Panc1 (cell line): ENCODE results near the gene RNF8. TPM values are rescaled to one million over a fixed set of nuclear protein-coding genes. Genes with fewer than 3 reads are reported as not detected.

Experiments
- ATAC-seq: fragments of 200-7000 bp; cut with Tn5 transposase; 2 replicates; pipeline ENCODE4 v1.9.1; 2020; ENCODE audit warnings: mild to moderate bottlenecking, moderate library complexity
- BruUV-seq: library from RNA; stranded (reverse); fragments of 400-500 nt; replicated peaks from 2 replicates; lab custom pipeline; 2021; lab: Mats Ljungman, UMichigan
- CTCF ChIA-PET: fragments of 300-600 bp; sonication (Branson Sonifier 250); formaldehyde crosslinking; loops from one replicate; lab custom pipeline; 2022; ENCODE audit warnings: antibody characterized with exemption; lab: Charles Lee
- POLR2A ChIA-PET: fragments of 300-600 bp; sonication (Branson Sonifier 250); formaldehyde crosslinking; loops from one replicate; lab custom pipeline; 2022; ENCODE audit warnings: antibody characterized with exemption; lab: Charles Lee
- DNase-seq: peaks from one replicate; pipeline ENCODE4 v3.0.0-alpha.2; 2010; ENCODE audit warnings: low read depth, low spot score
- H3K27ac ChIP-seq: 2 replicates; pipeline ENCODE4 v1.5.1; 2011; ENCODE audit warnings: mild to moderate bottlenecking, low read length, inconsistent platforms
- H3K27me3 ChIP-seq: fragments of 200-500 bp; sonication (Bioruptor generic); 2 replicates; pipeline ENCODE4 v1.6.0; 2014; ENCODE audit warnings: low read length, inconsistent platforms; ENCODE audit not compliant: control insufficient read depth, insufficient read depth
- H3K36me3 ChIP-seq: fragments of 200-500 bp; sonication (Bioruptor generic); 2 replicates; pipeline ENCODE4 v1.5.1; 2014; ENCODE audit warnings: inconsistent platforms, mild to moderate bottlenecking, low read length, moderate library complexity; ENCODE audit not compliant: control insufficient read depth, insufficient read depth
- H3K4me1 ChIP-seq: 2 replicates; pipeline ENCODE4 v1.5.1; 2011; ENCODE audit warnings: inconsistent platforms, mild to moderate bottlenecking, low read length, moderate library complexity; ENCODE audit not compliant: control insufficient read depth, insufficient read depth
- H3K4me3 ChIP-seq, 2 experiments: 2 replicates each; pipeline ENCODE4 v1.5.1; 2011 to 2012; ENCODE audit warnings: low read depth in 2 of 2, low read length in 2 of 2, mild to moderate bottlenecking in 2 of 2, inconsistent platforms in 1 of 2, moderate library complexity in 1 of 2
- H3K9me3 ChIP-seq: fragments of 200-500 bp; sonication (Bioruptor generic); 2 replicates; pipeline ENCODE4 v1.5.1; 2014; ENCODE audit warnings: low read depth, mild to moderate bottlenecking, inconsistent platforms, low read length, moderate library complexity; ENCODE audit not compliant: control insufficient read depth, insufficient read depth
- CTCF ChIP-seq: fragments of 450-650 bp; IDR thresholded peaks from 2 replicates; pipeline ENCODE4 v1.5.1; 2017; ENCODE audit warnings: mild to moderate bottlenecking
- POLR2AphosphoS5 ChIP-seq: IDR thresholded peaks from 2 replicates; pipeline ENCODE4 v1.6.1; 2012; ENCODE audit warnings: mild to moderate bottlenecking, low read depth, low read length, moderate library complexity
- SIN3A ChIP-seq: IDR thresholded peaks from 2 replicates; pipeline ENCODE4 v1.6.1; 2012; ENCODE audit warnings: low read depth, mild to moderate bottlenecking, low read length, moderate library complexity, borderline replicate concordance; ENCODE audit not compliant: insufficient read depth
- TCF7L2 ChIP-seq: IDR thresholded peaks from 2 replicates; pipeline ENCODE4 v1.6.1; 2011; ENCODE audit warnings: mild to moderate bottlenecking, low read depth, low read length, inconsistent platforms
- in situ Hi-C: cut with HindIII; loops from 2 replicates; pipeline ENCODE4 v1.10.0; 2016; ENCODE audit warnings: low sequenced_read_pairs, low pct_unique_long_range_greater_than_20kb
- intact Hi-C: fragments of 100-400 bp; cut with micrococcal nuclease; formaldehyde crosslinking; loops from one replicate; pipeline ENCODE4 v1.10.0; 2022; ENCODE audit not compliant: unreplicated experiment
- total RNA-seq: library from RNA; stranded (reverse); gene quantifications from one replicate; pipeline ENCODE4 v1.2.1, GENCODE V29; 2021; ENCODE audit not compliant: unreplicated experiment
- TF ChIP-seq, protein P1 (sequence below), 2 experiments: IDR thresholded peaks; 2 replicates each; pipeline ENCODE4 v1.6.1; 2011 to 2012; ENCODE audit warnings: low read depth in 2 of 2, control low read depth in 1 of 2, low read length in 1 of 2, mild to moderate bottlenecking in 1 of 2, moderate library complexity in 1 of 2; ENCODE audit not compliant: insufficient read depth in 1 of 2

RNF8 gene
- total RNA-seq, 1 experiment from 2014 or later: 21.1 TPM

DNA sequence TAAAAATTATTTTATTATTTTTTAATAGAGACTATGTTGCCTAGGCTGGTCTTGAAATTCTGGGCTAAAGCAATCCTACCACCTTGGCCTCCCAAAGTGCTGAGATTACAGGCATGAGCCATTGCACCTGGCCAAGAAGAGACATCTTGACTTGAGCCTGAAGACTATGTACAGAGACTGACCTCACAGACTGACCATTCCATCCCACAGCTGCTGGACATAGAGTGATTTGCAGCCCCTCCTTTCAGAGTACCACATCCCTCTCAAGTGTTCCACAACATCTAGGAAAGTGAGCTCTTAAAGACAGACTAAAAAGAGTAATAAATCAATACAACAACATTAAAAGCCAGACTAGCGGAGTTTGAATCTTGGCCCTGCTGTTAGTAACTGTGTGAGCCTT, 39.0 kb downstream of the RNF8 start:
- H3K4me1 ChIP-seq: no peaks in the 10 kb centered on the region
- H3K27ac ChIP-seq: no peak overlapping the region
- no TSS peak for BruUV-seq
- peaks cover 4% of the 10 kb centered on the region; the same call in 1 of the 2 replicates for H3K36me3 ChIP-seq
- DNase-seq (no peak), ATAC-seq (no peak)
- ChIA-PET CTCF (interaction anchor here (0.5 kb wide), 1 partner anchor 68 kb away, joined by 7 read pairs; no protein-coding TSS in a partner anchor), POLR2A (no interaction called here)
- no peaks in the 10 kb centered on the region for H3K9me3 ChIP-seq
- in situ Hi-C loops (no loop called here), intact Hi-C loops (no loop called here)
- H3K27me3 ChIP-seq: no peaks in the 10 kb centered on the region
- TF ChIP-seq, protein P1, sequence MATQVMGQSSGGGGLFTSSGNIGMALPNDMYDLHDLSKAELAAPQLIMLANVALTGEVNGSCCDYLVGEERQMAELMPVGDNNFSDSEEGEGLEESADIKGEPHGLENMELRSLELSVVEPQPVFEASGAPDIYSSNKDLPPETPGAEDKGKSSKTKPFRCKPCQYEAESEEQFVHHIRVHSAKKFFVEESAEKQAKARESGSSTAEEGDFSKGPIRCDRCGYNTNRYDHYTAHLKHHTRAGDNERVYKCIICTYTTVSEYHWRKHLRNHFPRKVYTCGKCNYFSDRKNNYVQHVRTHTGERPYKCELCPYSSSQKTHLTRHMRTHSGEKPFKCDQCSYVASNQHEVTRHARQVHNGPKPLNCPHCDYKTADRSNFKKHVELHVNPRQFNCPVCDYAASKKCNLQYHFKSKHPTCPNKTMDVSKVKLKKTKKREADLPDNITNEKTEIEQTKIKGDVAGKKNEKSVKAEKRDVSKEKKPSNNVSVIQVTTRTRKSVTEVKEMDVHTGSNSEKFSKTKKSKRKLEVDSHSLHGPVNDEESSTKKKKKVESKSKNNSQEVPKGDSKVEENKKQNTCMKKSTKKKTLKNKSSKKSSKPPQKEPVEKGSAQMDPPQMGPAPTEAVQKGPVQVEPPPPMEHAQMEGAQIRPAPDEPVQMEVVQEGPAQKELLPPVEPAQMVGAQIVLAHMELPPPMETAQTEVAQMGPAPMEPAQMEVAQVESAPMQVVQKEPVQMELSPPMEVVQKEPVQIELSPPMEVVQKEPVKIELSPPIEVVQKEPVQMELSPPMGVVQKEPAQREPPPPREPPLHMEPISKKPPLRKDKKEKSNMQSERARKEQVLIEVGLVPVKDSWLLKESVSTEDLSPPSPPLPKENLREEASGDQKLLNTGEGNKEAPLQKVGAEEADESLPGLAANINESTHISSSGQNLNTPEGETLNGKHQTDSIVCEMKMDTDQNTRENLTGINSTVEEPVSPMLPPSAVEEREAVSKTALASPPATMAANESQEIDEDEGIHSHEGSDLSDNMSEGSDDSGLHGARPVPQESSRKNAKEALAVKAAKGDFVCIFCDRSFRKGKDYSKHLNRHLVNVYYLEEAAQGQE (IDR thresholded peaks at IDR 0.05; ENCODE audit: insufficient read depth in 1 of 2, low read depth in 2 of 2, low read length in 1 of 2): no peak
- TF ChIP-seq SIN3A: no peak
- no peak for TF ChIP-seq TCF7L2
- no peak for TF ChIP-seq CTCF
- no peak for TF ChIP-seq POLR2AphosphoS5
- H3K4me3 ChIP-seq: no peak overlapping the region

DNA sequence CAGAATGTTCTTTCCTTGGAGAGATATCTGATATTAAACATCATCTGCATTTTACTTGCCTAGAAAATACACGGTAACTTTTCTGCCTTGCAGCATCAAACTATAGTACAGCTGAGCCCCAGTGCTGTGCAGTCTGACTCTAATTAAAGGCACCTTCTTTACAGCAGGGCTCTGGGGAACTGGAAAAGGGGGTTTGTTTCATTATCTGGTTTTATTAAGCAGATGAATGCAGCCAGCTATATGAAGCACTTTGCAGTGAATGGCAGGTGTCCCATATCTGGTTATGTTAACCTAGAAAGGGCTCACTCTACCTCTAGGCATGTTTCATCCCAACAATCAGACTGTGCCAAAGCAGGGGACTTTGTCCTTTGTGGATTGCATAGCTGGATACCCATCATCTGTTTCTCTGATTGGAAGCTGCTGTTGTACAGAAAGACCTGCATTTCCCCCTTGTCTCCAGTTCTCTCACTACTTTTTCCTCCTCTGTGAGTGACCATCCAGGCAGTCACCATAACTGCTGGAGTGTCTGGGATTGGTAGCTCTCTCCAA, 39.7 kb downstream of the RNF8 start:
- H3K4me1 ChIP-seq: no peaks in the 10 kb centered on the region
- ChIA-PET CTCF (interaction anchor here (0.5 kb wide), 1 partner anchor 68 kb away, joined by 7 read pairs; no protein-coding TSS in a partner anchor), POLR2A (interaction anchor here (1.2 kb wide), 1 partner anchor 49 kb away, joined by 4 read pairs; no protein-coding TSS in a partner anchor)
- H3K27ac ChIP-seq: no peak overlapping the region
- no peak for ATAC-seq
- no peaks in the 10 kb centered on the region for H3K27me3 ChIP-seq
- intact Hi-C loops: no loop called here
- no peaks in the 10 kb centered on the region for H3K9me3 ChIP-seq
- peaks cover 4% of the 10 kb centered on the region; the same call in 1 of the 2 replicates for H3K36me3 ChIP-seq
- H3K4me3 ChIP-seq: no peak overlapping the region
- in situ Hi-C loops: no loop called here
- BruUV-seq: no TSS peak
- TF ChIP-seq, protein P1 (IDR thresholded peaks at IDR 0.05; ENCODE audit: insufficient read depth in 1 of 2, low read depth in 2 of 2, low read length in 1 of 2): no peak
- no peak for DNase-seq
